Activated CD4-positive, alpha-beta T cell treated with anti-CD3 and anti-CD28 coated beads, Interleukin-2, amount 10 ng/mL, durations not matched to agents 7 days and 5 days (primary cell): ENCODE measurements around the gene VPREB3. TPM values are rescaled to one million over a fixed set of nuclear protein-coding genes. Genes with fewer than 3 reads are reported as not detected.

ENCODE experiments used
- CTCF ChIA-PET: fragments of 350-600 bp; sonication (Branson Sonifier 250); formaldehyde crosslinking; loops from one replicate; lab custom pipeline; 2021; ENCODE audit warnings: antibody characterized with exemption; lab: Charles Lee
- POLR2A ChIA-PET: fragments of 350-600 bp; sonication (Branson Sonifier 250); formaldehyde crosslinking; loops from one replicate; lab custom pipeline; 2021; ENCODE audit warnings: antibody characterized with exemption; lab: Charles Lee
- DNase-seq: peaks from one replicate; pipeline ENCODE4 v3.0.0-alpha.2; 2020
- H3K27ac Mint-ChIP-seq: one replicate; pipeline ENCODE4 v1.8.0; 2021; ENCODE audit warnings: mild to moderate bottlenecking, moderate library complexity, mixed read lengths
- H3K27me3 Mint-ChIP-seq: one replicate; pipeline ENCODE4 v1.8.0; 2021; ENCODE audit warnings: mixed read lengths
- H3K36me3 Mint-ChIP-seq: one replicate; pipeline ENCODE4 v1.8.0; 2021; ENCODE audit warnings: low read depth, mixed read lengths
- H3K4me1 Mint-ChIP-seq: one replicate; pipeline ENCODE4 v1.8.0; 2021; ENCODE audit warnings: mixed read lengths
- H3K4me3 Mint-ChIP-seq: one replicate; pipeline ENCODE4 v1.8.0; 2021; ENCODE audit warnings: mild to moderate bottlenecking, moderate library complexity, mixed read lengths
- H3K9me3 Mint-ChIP-seq: one replicate; pipeline ENCODE4 v1.8.0; 2021; ENCODE audit warnings: mixed read lengths
- total RNA-seq, 2 experiments: library from RNA; stranded (reverse); gene quantifications; one replicate each; pipeline ENCODE4 v1.2.3, GENCODE V29; 2021

The VPREB3 gene, protein sequence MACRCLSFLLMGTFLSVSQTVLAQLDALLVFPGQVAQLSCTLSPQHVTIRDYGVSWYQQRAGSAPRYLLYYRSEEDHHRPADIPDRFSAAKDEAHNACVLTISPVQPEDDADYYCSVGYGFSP
- total RNA-seq = not detected

DNA sequence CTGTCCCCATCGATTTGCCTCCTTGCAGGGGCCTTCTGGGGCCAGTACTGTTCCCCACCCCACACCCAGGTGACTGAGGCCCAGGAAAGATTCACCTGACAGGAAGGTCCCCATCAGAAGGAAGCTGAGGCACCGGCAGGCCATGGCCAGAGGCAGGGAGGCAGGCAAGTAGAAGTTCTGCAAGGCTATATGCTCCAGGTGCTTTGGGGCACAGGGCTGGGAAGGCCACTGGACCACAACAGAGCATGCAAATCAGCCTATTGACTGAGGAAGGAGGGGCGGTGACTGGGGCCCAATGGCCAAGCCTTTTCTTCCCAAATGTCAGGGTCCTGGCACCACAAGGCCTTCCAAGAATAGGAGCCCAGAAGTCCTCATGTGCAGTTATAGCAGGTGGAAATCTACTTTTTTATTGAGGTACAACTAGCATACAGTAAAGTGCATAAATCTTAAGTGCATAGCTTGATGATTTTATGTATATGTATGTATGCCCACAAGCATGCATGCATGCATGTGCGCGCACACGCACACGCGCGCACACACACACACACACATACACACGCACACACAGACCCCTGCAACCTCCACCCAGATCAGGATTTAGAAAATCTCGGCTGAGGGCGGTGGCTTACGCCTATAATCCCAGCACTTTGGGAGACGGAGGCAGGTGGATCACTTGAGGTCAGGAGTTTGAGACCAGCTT, at the start of gene VPREB3:
TSS of gene VPREB3 (minus strand) at position 206 of the 700 bp plus-strand sequence. CDS start at position 144, 62 bp downstream.
- ChIA-PET POLR2A (no interaction called here), CTCF (interaction anchor here (1.2 kb wide), 1 partner anchor 95 kb away, joined by 3 read pairs; no protein-coding TSS in a partner anchor)
- Mint-ChIP-seq H3K9me3 (no peaks in the 10 kb centered on the region), H3K4me1 (peaks cover 19% of the 10 kb centered on the region), H3K36me3 (no peaks in the 10 kb centered on the region), H3K27ac (no peak within 1 kb of the TSS), H3K4me3 (peak within 1 kb of the TSS; percentile 7), H3K27me3 (no peaks in the 10 kb centered on the region)
- DNase-seq = no peak

DNA sequence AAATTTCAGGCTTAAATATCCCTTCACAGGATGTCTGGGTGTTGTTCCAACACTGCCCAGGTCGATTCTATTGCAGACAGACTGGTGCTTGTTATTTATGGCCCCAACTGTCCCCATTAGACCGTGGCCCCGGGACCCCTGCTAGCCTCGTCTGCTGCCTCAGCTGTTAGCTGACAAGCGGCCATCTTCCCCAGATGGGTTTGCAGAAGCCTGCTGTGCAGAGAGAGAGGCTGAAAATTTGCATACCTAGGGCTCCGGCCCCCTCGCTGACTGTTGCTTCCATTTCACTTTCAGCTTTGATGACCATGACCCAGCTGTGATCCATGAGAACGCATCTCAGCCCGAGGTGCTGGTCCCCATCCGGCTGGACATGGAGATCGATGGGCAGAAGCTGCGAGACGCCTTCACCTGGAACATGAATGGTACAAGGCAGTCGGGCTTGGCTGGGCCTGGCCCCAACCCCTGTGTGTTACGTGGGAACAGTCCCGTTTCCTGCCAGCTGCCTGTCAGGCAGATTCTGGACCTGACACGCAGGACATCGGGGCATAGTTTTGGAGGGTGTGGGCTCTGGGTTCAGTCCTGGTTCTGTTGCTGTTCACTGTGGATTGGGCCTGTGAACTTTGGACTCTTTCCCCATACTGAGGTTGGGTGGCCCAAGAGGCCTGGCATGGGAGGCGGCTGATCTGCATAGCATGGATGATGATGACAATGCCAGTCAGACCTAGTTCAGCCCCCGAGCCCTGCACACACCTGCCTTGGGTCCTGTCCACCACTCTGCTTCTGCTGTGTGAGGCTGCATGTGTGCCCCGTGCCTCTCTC, 49.0 kb upstream of the VPREB3 start:
- no peaks in the 10 kb centered on the region for H3K9me3 Mint-ChIP-seq
- H3K27me3 Mint-ChIP-seq = no peaks in the 10 kb centered on the region
- ChIA-PET POLR2A (no interaction called here), CTCF (interaction anchor here (1.2 to 1.5 kb wide), 2 partner anchors 11 to 31 kb away, joined by 3 read pairs; no protein-coding TSS in a partner anchor)
- no peak for DNase-seq
- H3K36me3 Mint-ChIP-seq = peaks cover 45% of the 10 kb centered on the region
- no peak overlapping the region for H3K4me3 Mint-ChIP-seq
- H3K27ac Mint-ChIP-seq = no peak overlapping the region
- peaks cover 1% of the 10 kb centered on the region for H3K4me1 Mint-ChIP-seq

DNA sequence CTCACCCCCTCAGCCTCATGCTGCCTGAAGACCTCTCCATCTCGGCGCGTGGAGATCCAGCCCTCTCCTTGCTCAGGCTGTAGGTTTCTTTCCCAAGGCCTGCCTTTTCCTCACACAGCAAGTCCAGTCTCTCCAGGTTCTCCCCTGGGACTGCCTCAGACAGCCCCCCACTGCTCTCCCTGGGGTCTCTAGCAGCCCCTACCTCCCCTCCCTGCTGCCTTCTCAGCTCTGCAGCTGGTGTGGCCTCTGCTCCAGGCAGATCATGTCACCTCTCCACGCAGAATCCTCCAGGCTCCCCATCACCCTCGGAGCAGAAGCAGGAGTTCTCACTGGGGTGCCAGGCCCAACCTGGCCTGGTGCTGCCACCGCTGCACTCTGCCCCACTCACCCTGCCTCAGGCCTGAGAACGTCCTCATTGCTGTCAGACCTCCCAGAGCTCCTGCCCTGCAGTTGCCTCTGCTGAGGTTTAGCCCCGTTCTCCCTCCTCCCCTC, 47.7 kb upstream of the VPREB3 start:
- POLR2A ChIA-PET = no interaction called here
- CTCF ChIA-PET = interaction anchor here (1.5 kb wide), 1 partner anchor 10 kb away, joined by 3 read pairs; no protein-coding TSS in a partner anchor
- Mint-ChIP-seq H3K36me3 (peaks cover 45% of the 10 kb centered on the region), H3K4me3 (no peak overlapping the region), H3K9me3 (no peaks in the 10 kb centered on the region), H3K27me3 (no peaks in the 10 kb centered on the region), H3K27ac (no peak overlapping the region), H3K4me1 (no peaks in the 10 kb centered on the region)
- no peak for DNase-seq

DNA sequence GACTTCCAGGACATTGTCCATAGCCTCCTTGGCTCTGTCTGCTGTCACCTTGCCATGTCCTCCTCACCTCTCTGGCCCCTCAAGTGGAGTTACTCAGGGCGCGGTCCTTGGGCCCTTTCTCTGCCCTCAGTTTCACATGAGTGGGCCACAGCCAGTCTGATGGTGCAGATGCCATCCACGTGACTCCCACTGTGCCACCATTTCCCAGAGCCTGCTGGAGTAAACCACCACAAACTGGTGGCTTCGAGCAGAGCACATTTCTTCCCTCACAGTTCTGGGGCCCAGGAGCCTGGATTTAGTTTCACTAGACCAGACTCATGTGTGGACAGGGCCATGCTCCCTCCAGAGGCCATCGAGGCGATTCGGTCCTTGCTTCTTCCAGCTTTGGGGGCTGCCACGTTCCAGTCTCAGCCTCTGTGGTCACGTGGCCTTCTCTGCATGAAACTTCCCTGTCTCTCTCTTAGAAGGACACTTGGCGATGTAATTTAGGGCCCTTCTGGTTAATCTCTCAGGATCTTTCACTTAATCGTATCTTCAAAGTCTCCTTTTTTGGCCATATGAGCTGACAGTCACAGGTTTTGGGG, 47.1 kb upstream of the VPREB3 start:
- Mint-ChIP-seq H3K27me3 (no peaks in the 10 kb centered on the region), H3K4me1 (no peaks in the 10 kb centered on the region), H3K9me3 (no peaks in the 10 kb centered on the region), H3K4me3 (no peak overlapping the region), H3K36me3 (peaks cover 47% of the 10 kb centered on the region), H3K27ac (no peak overlapping the region)
- DNase-seq = no peak
- POLR2A ChIA-PET = no interaction called here
- CTCF ChIA-PET = interaction anchor here (1.5 kb wide), 1 partner anchor 9 kb away, joined by 3 read pairs; no protein-coding TSS in a partner anchor

GRCh38 chr22:23800297-23801237, 46.3 kb upstream of the VPREB3 start:
- H3K27me3 Mint-ChIP-seq = no peaks in the 10 kb centered on the region
- POLR2A ChIA-PET = no interaction called here
- DNase-seq = no peak
- no peak overlapping the region for H3K4me3 Mint-ChIP-seq
- CTCF ChIA-PET = no interaction called here
- peaks cover 40% of the 10 kb centered on the region for H3K36me3 Mint-ChIP-seq
- no peak overlapping the region for H3K27ac Mint-ChIP-seq
- no peaks in the 10 kb centered on the region for H3K4me1 Mint-ChIP-seq
- no peaks in the 10 kb centered on the region for H3K9me3 Mint-ChIP-seq

DNA sequence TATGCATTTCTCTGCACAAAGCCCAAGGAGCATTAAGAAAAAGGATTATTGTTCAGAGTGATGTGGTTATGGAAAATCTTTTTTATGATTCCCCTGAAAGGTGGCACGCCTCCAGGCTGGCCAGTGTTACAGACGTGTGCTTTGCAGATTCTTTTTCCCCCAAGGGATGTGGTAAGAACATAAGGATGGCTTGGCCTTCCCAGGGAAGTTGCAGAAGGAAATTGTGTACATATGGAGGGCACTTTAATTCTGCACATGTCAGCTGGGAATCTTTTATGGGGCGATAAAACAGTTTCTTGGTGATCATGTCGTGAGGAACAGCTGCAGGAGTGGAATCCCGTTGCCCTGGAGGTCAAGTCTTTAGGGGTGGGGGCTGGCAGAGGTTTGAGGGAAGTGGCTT, 42.2 kb upstream of the VPREB3 start:
- no peak for DNase-seq
- Mint-ChIP-seq H3K4me3 (no peak overlapping the region), H3K36me3 (peaks cover 40% of the 10 kb centered on the region), H3K4me1 (peaks cover 15% of the 10 kb centered on the region), H3K27me3 (no peaks in the 10 kb centered on the region), H3K27ac (no peak overlapping the region), H3K9me3 (no peaks in the 10 kb centered on the region)
- POLR2A ChIA-PET = no interaction called here
- CTCF ChIA-PET = no interaction called here

DNA sequence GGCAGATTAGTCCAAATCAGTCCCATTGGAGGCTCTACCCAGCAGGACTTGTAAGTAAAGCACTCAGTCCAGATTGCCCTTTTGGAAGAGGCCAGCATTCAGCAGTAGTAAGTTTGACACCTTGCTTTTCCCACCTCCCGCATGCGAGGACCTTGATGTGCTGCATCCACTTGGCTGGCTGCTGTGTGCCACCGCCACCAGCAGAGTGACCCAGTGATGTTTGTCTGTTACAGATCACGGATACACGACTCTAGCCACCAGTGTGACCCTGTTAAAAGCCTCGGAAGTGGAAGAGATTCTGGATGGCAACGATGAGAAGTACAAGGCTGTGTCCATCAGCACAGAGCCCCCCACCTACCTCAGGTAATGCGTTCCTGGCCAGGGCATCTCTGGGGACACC, 39.1 kb upstream of the VPREB3 start:
- Mint-ChIP-seq H3K36me3 (peaks cover 35% of the 10 kb centered on the region), H3K4me1 (peaks cover 32% of the 10 kb centered on the region), H3K27me3 (no peaks in the 10 kb centered on the region), H3K9me3 (no peaks in the 10 kb centered on the region), H3K4me3 (no peak overlapping the region), H3K27ac (peak overlapping the region; percentile 60)
- ChIA-PET CTCF (interaction anchor here (0.8 kb wide), 1 partner anchor 32 kb away, joined by 3 read pairs; no protein-coding TSS in a partner anchor), POLR2A (no interaction called here)
- DNase-seq = no peak

DNA sequence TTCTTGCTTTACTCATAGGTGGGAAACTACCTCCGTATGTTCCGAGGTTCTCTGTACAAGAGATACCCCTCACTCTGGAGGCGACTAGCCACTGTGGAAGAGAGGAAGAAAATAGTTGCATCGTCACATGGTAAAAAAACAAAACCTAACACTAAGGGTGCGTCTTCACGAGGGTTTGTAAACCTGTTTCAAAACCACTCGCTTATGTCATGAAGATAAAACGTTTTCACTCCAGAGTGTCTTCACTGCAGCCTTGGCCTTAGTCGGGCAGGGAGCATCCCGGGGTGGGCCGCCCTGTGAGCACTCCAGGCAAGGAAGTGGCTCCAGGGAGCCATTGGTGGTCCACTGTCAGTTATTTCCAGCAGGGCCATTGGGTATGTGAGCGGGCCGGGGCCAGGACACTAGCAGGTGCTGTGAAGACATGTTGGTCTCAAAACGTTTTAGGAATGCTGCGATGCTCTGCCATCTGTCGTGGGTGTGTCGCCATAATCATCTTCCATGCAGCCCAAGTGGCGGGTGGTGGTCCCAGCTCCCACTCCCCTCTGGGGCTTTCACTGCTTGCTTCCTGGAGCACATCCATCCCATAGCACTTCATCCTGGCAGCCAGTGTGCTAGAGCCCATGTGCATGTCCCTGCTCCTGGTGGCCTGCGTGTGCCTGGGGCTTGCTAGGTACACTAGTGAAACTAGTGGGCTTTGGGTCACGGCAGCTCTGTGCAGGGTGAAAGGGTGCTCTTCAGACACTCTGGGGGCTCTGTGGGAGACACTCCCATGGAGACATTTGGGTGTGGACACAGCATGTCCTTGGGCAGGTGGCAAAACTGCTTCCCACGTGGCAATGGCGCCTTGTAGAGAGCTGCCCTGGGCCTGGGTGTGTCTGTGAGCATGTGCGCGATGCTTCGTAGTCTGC, 37.8 kb upstream of the VPREB3 start:
- Mint-ChIP-seq H3K27ac (peak overlapping the region; percentile 62), H3K36me3 (peaks cover 31% of the 10 kb centered on the region), H3K4me3 (no peak overlapping the region), H3K27me3 (no peaks in the 10 kb centered on the region), H3K4me1 (peaks cover 41% of the 10 kb centered on the region), H3K9me3 (no peaks in the 10 kb centered on the region)
- DNase-seq = no peak
- ChIA-PET POLR2A (no interaction called here), CTCF (interaction anchor here (1.2 kb wide), 1 partner anchor 10 kb away, joined by 3 read pairs; no protein-coding TSS in a partner anchor)

DNA sequence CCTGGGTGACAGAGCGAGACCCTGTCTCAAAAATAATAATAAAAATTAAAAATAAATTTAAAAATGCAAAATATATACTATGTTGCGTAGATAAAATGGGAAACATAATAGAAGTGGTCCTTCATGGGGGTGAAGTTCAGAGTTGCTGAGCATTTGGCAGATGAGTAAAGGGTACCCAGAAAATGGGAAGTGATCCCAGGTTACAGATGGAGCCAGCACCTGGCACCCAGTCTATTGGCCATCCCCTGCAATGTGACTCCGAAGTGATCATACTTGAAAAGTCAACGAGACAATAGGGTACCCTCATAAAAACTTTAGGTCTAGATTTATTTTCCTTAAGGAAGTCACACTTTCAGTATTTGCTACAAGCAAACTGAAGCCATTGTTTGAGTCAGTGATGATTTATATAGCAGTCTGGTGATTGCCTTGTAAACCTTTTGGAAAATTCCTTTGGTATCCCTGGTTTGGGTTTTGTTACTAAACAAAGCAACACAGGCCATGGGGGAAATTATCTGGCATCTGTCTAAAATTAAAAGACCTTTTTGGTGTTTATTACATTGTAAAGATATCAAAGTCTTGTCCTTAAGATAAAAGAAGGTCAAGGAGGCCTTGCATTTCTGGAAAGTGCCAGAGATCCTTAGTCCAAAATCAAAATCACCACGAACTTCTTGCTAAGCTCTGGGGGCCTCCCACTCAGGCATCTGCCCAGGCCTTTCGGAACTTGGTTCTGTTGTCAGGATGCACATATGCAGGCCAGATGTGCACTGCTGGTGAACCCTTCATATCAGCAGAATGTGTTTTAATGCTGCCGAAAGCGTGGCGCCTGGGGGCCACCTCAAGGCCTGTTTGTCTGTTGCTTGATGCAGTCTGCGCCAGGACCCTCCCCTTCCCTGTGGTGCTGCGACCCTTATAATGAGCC, 36.9 kb upstream of the VPREB3 start:
- Mint-ChIP-seq H3K4me3 (no peak overlapping the region), H3K27ac (no peak overlapping the region), H3K27me3 (no peaks in the 10 kb centered on the region), H3K36me3 (peaks cover 27% of the 10 kb centered on the region), H3K9me3 (no peaks in the 10 kb centered on the region), H3K4me1 (peaks cover 47% of the 10 kb centered on the region)
- CTCF ChIA-PET = no interaction called here
- DNase-seq = no peak
- POLR2A ChIA-PET = no interaction called here

DNA sequence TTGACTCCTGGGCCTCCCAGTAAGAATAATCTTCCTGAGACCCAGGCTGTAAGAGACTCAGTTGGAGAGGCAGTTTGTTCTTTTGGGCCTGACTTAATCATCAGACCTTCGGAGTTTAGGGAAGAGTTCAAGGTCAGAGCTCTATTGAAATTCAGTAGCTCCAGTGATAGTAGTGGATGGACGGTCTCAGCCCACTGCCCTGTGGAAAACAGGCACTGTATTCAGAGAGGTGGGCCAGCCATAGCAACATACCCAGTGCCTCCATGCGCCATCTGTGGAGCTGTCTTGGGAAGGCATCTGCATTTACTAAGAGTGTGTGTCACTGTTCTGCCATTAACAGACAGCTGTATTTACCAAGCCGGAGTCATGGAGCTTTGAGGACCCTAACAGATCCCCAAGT, 35.4 kb upstream of the VPREB3 start:
- no peak for DNase-seq
- Mint-ChIP-seq H3K9me3 (no peaks in the 10 kb centered on the region), H3K4me1 (peaks cover 52% of the 10 kb centered on the region), H3K36me3 (peaks cover 21% of the 10 kb centered on the region), H3K27ac (no peak overlapping the region), H3K4me3 (no peak overlapping the region), H3K27me3 (no peaks in the 10 kb centered on the region)
- CTCF ChIA-PET = interaction anchor here (2.4 kb wide), 1 partner anchor 15 kb away, joined by 5 read pairs; no protein-coding TSS in a partner anchor
- POLR2A ChIA-PET = no interaction called here
